Right cardiac atrium (tissue), 5 donors: Measurements from ENCODE around the gene PEA15. TPM values are rescaled to one million over a fixed set of nuclear protein-coding genes. Genes with fewer than 3 reads are reported as not detected.

ENCODE experiments used
- ATAC-seq, 2 donors: fragments of 200-7000 bp; cut with Tn5 transposase; one replicate each; pipeline versions ENCODE4 v1.8.0 to v1.9.1; 2020; ENCODE audit warnings: moderate library complexity in 2 of 2, mild to moderate bottlenecking in 1 of 2
- DNase-seq, 3 donors: peaks; one replicate each; pipeline ENCODE4 v3.0.0-alpha.2; 2020
- H3K27ac ChIP-seq: one replicate; pipeline ENCODE4 v1.5.1; 2013; ENCODE audit warnings: mild to moderate bottlenecking, low read length, control low read depth, moderate library complexity
- H3K27me3 ChIP-seq: one replicate; pipeline ENCODE4 v1.6.1; 2013; ENCODE audit not compliant: control insufficient read depth, insufficient read depth
- H3K4me1 ChIP-seq: one replicate; pipeline ENCODE4 v1.6.1; 2013; ENCODE audit warnings: low read length; ENCODE audit not compliant: control insufficient read depth, insufficient read depth
- H3K4me3 ChIP-seq: one replicate; pipeline ENCODE4 v1.5.1; 2013; ENCODE audit warnings: low read length, control low read depth
- H3K9me3 ChIP-seq: one replicate; pipeline ENCODE4 v1.6.1; 2013; ENCODE audit warnings: low read length; ENCODE audit not compliant: control insufficient read depth
- WGBS: extraction: QIAGEN DNeasy Blood & Tissue Kit; methylation state at CpG from one replicate; pipeline ENCODE4 v1.1.7; 2013; 5-methylcytosine and 5-hydroxymethylcytosine counted together
- intact Hi-C, 4 donors: fragments of 100-400 bp; cut with DNase I; formaldehyde crosslinking; loops; one replicate each; pipeline versions ENCODE4 v1.11.0 to v1.14.0; 2022 to 2023
- polyA plus RNA-seq: library from polyadenylated mRNA; stranded (reverse); fragments of 200-250 nt; gene quantifications from one replicate; pipeline ENCODE4 v1.2.3, GENCODE V29; 2013
- total RNA-seq, 4 donors: library from RNA; stranded (reverse); fragmentation: NEBNext Ultra II Directional; extraction: Animal tissue kit (Norgen Biotek cat#: 25700); gene quantifications; one replicate each; pipeline ENCODE4 v1.2.1, GENCODE V29; 2021
- donor health status: healthy with polysubstance abuse.
- donor health status: DM: no; HTN: yes; CAD: no.
- donor health status: DM: no; HTN: no; CAD: no.
- donor health status: DM: no; HTN: yes; CAD: no; lungs with severe emphysema.
- donor health status: DM: yes; HTN: yes; CAD: no.

PEA15 gene
- total and polyA plus RNA-seq, 5 donors: 169 to 223 (median 213) TPM

- Histone ChIP-seq H3K27ac (no peak overlapping the region), H3K9me3 (no peaks in the 10 kb centered on the region), H3K27me3 (no peaks in the 10 kb centered on the region), H3K4me3 (no peak overlapping the region), H3K4me1 (no peaks in the 10 kb centered on the region)
- WGBS: 78% methylated on average over 12 of the region's 12 CpGs
- no peak for ATAC-seq
- intact Hi-C loops: no loop called here
- no peak for DNase-seq
These were observed 38.9 kb upstream of the PEA15 start for GRCh38 chr1:160166166-160166868.

GRCh38 chr1:160167056-160167455, 38.1 kb upstream of the PEA15 start:
- H3K9me3 ChIP-seq: no peaks in the 10 kb centered on the region
- WGBS: 86% methylated on average over 4 of the region's 4 CpGs
- ATAC-seq: no peak
- no peak overlapping the region for H3K27ac ChIP-seq
- DNase-seq: no peak
- intact Hi-C loops: no loop called here
- no peaks in the 10 kb centered on the region for H3K27me3 ChIP-seq
- no peak overlapping the region for H3K4me3 ChIP-seq
- no peaks in the 10 kb centered on the region for H3K4me1 ChIP-seq

GRCh38 chr1:160167580-160167979, 37.6 kb upstream of the PEA15 start:
- intact Hi-C loops: no loop called here
- no peaks in the 10 kb centered on the region for H3K9me3 ChIP-seq
- WGBS: 91% methylated on average over 6 of the region's 6 CpGs

GRCh38 chr1:160168016-160168415, 37.2 kb upstream of the PEA15 start:
- Histone ChIP-seq H3K9me3 (no peaks in the 10 kb centered on the region), H3K4me1 (no peaks in the 10 kb centered on the region), H3K4me3 (no peak overlapping the region), H3K27me3 (no peaks in the 10 kb centered on the region), H3K27ac (no peak overlapping the region)
- WGBS: 70% methylated on average over 5 of the region's 5 CpGs
- DNase-seq (no peak), ATAC-seq (no peak)
- intact Hi-C loops: no loop called here

More at GRCh38 chr1:160167580-160167979, 37.6 kb upstream of the PEA15 start:
- H3K27ac ChIP-seq: no peak overlapping the region
- no peak overlapping the region for H3K4me3 ChIP-seq
- DNase-seq (no peak), ATAC-seq (no peak)
- no peaks in the 10 kb centered on the region for H3K27me3 ChIP-seq
- H3K4me1 ChIP-seq: no peaks in the 10 kb centered on the region

- WGBS: 74% methylated on average over 13 of the region's 13 CpGs
- H3K4me3 ChIP-seq: no peak overlapping the region
- DNase-seq (no peak), ATAC-seq (no peak)
- H3K27me3 ChIP-seq: no peaks in the 10 kb centered on the region
- no peak overlapping the region for H3K27ac ChIP-seq
- intact Hi-C loops: no loop called here
- no peaks in the 10 kb centered on the region for H3K9me3 ChIP-seq
- H3K4me1 ChIP-seq: no peaks in the 10 kb centered on the region
These were observed 36.4 kb upstream of the PEA15 start for GRCh38 chr1:160168609-160169369.

GRCh38 chr1:160169553-160170399, 35.4 kb upstream of the PEA15 start:
- WGBS: 59% methylated on average over 15 of the region's 15 CpGs
- Histone ChIP-seq H3K27ac (no peak overlapping the region), H3K27me3 (no peaks in the 10 kb centered on the region), H3K4me3 (no peak overlapping the region), H3K9me3 (no peaks in the 10 kb centered on the region), H3K4me1 (no peaks in the 10 kb centered on the region)
- ATAC-seq: no peak
- no peak for DNase-seq
- intact Hi-C loops: no loop called here

- H3K4me1 ChIP-seq: no peaks in the 10 kb centered on the region
- H3K27me3 ChIP-seq: no peaks in the 10 kb centered on the region
- intact Hi-C loops: no loop called here
- H3K27ac ChIP-seq: no peak overlapping the region
- H3K4me3 ChIP-seq: no peak overlapping the region
- DNase-seq: no peak
- H3K9me3 ChIP-seq: no peaks in the 10 kb centered on the region
- ATAC-seq: no peak
- WGBS: 91% methylated on average over 4 of the region's 4 CpGs
These were observed 33.8 kb upstream of the PEA15 start for GRCh38 chr1:160171354-160171753.

- no peak overlapping the region for H3K27ac ChIP-seq
- H3K4me3 ChIP-seq: no peak overlapping the region
- intact Hi-C loops: no loop called here
- H3K9me3 ChIP-seq: no peaks in the 10 kb centered on the region
- DNase-seq: no peak
- H3K27me3 ChIP-seq: no peaks in the 10 kb centered on the region
- WGBS: 59% methylated on average over 9 of the region's 9 CpGs
- ATAC-seq: no peak
- no peaks in the 10 kb centered on the region for H3K4me1 ChIP-seq
These were observed 33.2 kb upstream of the PEA15 start for GRCh38 chr1:160171980-160172379.

- intact Hi-C loops: no loop called here
- Histone ChIP-seq H3K27me3 (no peaks in the 10 kb centered on the region), H3K4me1 (peaks cover 4% of the 10 kb centered on the region), H3K4me3 (no peak overlapping the region), H3K27ac (no peak overlapping the region), H3K9me3 (no peaks in the 10 kb centered on the region)
- no peak for ATAC-seq
- 90% methylated on average over 2 of the region's 2 CpGs for WGBS
- DNase-seq: no peak
These were observed 28.0 kb upstream of the PEA15 start for GRCh38 chr1:160177231-160177630.

GRCh38 chr1:160177667-160178066, 27.5 kb upstream of the PEA15 start:
- Histone ChIP-seq H3K27me3 (no peaks in the 10 kb centered on the region), H3K27ac (no peak overlapping the region), H3K4me3 (no peak overlapping the region), H3K9me3 (no peaks in the 10 kb centered on the region), H3K4me1 (peaks cover 4% of the 10 kb centered on the region)
- ATAC-seq: no peak
- WGBS: 64% methylated on average over 1 of the region's 1 CpG
- DNase-seq: no peak
- intact Hi-C loops: no loop called here

GRCh38 chr1:160178731-160179130, 26.5 kb upstream of the PEA15 start:
- no peak overlapping the region for H3K27ac ChIP-seq
- no peak for ATAC-seq
- no peaks in the 10 kb centered on the region for H3K9me3 ChIP-seq
- DNase-seq: no peak
- WGBS: 92% methylated on average over 2 of the region's 2 CpGs
- intact Hi-C loops: no loop called here
- no peak overlapping the region for H3K4me3 ChIP-seq
- no peaks in the 10 kb centered on the region for H3K27me3 ChIP-seq
- peaks cover 4% of the 10 kb centered on the region for H3K4me1 ChIP-seq
